ENCODE results near the gene PSMB11. TPM values are rescaled to one million over a fixed set of nuclear protein-coding genes. Genes with fewer than 3 reads are reported as not detected.

The PSMB11 gene
- polyA plus RNA-seq, 1 donor = not detected

- DNase-seq (ENCODE audit: low read depth) = no peak
Observed at GRCh38 chr14:23085458-23085857, 43.4 kb downstream of the PSMB11 start.

GRCh38 chr14:23086565-23086964, 44.6 kb downstream of the PSMB11 start:
- no peak for DNase-seq (ENCODE audit: low read depth)

- no peak for DNase-seq (ENCODE audit: low read depth)
Observed at GRCh38 chr14:23089498-23090253, 47.7 kb downstream of the PSMB11 start.

GRCh38 chr14:23090254-23090636, 48.2 kb downstream of the PSMB11 start:
- no peak for DNase-seq (ENCODE audit: low read depth)

GRCh38 chr14:23091294-23092225, 49.5 kb downstream of the PSMB11 start:
- no peak for DNase-seq (ENCODE audit: low read depth)

- no peak for DNase-seq (ENCODE audit: low read depth)
Observed at GRCh38 chr14:23093104-23093503, 51.1 kb downstream of the PSMB11 start.

GRCh38 chr14:23093526-23093925, 51.5 kb downstream of the PSMB11 start:
- DNase-seq (ENCODE audit: low read depth) = no peak

Other genes starting within 250 kb of the PSMB11 start
- 25.7 TPM for gene SLC7A7, start 226.8 kb upstream of the PSMB11 start, polyA plus RNA-seq (ENCODE audit: insufficient read length)
- 73.7 TPM for gene MRPL52, start 212.3 kb upstream of the PSMB11 start, polyA plus RNA-seq (ENCODE audit: insufficient read length)
- 157 TPM for gene MMP14, start 205.6 kb upstream of the PSMB11 start, polyA plus RNA-seq (ENCODE audit: insufficient read length)
- 36.5 TPM for gene LRP10, start 170.5 kb upstream of the PSMB11 start, polyA plus RNA-seq (ENCODE audit: insufficient read length)
- 0.24 TPM for gene REM2, start 159.0 kb upstream of the PSMB11 start, polyA plus RNA-seq (ENCODE audit: insufficient read length)
- gene RBM23, start 123.1 kb upstream of the PSMB11 start, polyA plus RNA-seq (ENCODE audit: insufficient read length) = 57.9 TPM
- 61.0 TPM for gene PRMT5, start 112.8 kb upstream of the PSMB11 start, polyA plus RNA-seq (ENCODE audit: insufficient read length)
- 30.2 TPM for gene HAUS4, start 85.1 kb upstream of the PSMB11 start, polyA plus RNA-seq (ENCODE audit: insufficient read length)
- 44.8 TPM for gene AJUBA, start 59.7 kb upstream of the PSMB11 start, polyA plus RNA-seq (ENCODE audit: insufficient read length)
- gene C14orf93, start 32.1 kb upstream of the PSMB11 start, polyA plus RNA-seq (ENCODE audit: insufficient read length) = 11.2 TPM
- gene PSMB5, start 7.3 kb upstream of the PSMB11 start, polyA plus RNA-seq (ENCODE audit: insufficient read length) = 226 TPM
- 3.8 TPM for gene CDH24, start 15.3 kb downstream of the PSMB11 start, polyA plus RNA-seq (ENCODE audit: insufficient read length)
- 144 TPM for gene ACIN1, start 52.9 kb downstream of the PSMB11 start, polyA plus RNA-seq (ENCODE audit: insufficient read length)
- gene C14orf119, start 53.3 kb downstream of the PSMB11 start, polyA plus RNA-seq (ENCODE audit: insufficient read length) = 47.4 TPM
- not detected for gene CIROP, start 62.8 kb downstream of the PSMB11 start, polyA plus RNA-seq (ENCODE audit: insufficient read length)
- 0.11 TPM for gene CEBPE, start 77.0 kb downstream of the PSMB11 start, polyA plus RNA-seq (ENCODE audit: insufficient read length)
- 2.9 TPM for gene SLC7A8, start 141.4 kb downstream of the PSMB11 start, polyA plus RNA-seq (ENCODE audit: insufficient read length)
- 0.59 TPM for gene RNF212B, start 195.7 kb downstream of the PSMB11 start, polyA plus RNA-seq (ENCODE audit: insufficient read length)
- 11.1 TPM for gene HOMEZ, start 243.9 kb downstream of the PSMB11 start, polyA plus RNA-seq (ENCODE audit: insufficient read length)